HG03442 (cell line): ENCODE measurements around the gene KIF26B.

Source experiments
- ATAC-seq: cut with Tn5 transposase; IDR thresholded peaks from one replicate; pipeline ENCODE4 v1.9.1; 2021; ENCODE audit warnings: mild to moderate bottlenecking, moderate library complexity; ENCODE audit not compliant: unreplicated experiment

KIF26B gene

DNA sequence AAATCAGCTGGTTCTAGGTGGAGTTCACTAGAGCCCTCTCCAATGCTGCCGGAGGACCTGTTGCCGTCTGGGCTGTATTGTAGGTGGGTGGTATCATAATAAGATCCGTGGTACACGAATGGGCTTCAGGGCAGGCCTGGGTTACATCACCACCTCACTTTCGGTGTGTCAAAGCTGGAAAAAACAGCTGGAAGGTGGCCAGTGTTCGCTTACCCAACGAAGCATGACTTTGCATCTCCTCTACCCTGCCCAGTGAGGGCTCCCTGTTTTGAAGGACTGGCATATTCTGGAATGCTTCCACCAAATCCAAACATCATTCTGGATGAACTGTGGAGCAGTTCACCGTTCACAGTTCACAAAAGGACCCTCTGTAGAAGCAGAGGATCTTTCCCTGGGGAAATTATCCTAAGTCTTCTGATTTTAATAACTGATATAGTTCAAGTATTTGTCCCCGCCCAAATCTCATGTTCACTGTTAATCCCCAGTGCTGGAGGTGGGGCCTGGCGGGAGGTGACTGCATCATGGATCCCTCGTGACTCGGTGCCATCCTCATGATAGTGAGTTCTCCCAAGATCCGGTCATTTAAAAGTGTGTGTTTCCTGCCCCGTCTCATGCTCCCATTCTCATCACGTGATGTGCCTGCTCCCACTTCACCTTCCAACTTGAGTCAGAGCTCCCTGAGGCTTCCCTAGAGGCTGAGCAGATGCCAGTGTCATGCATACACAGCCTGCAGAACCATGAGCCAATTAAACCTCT lies 429.0 kb downstream of the KIF26B start:
- no peak for ATAC-seq

GRCh38 chr1:245585252-245585959 lies 430.6 kb downstream of the KIF26B start:
- no peak for ATAC-seq

GRCh38 chr1:245587435-245588115 lies 432.8 kb downstream of the KIF26B start:
- no peak for ATAC-seq

GRCh38 chr1:245588116-245588639 lies 433.4 kb downstream of the KIF26B start:
- no peak for ATAC-seq

- no peak for ATAC-seq
These were observed 434.5 kb downstream of the KIF26B start for GRCh38 chr1:245589316-245589715.

- no peak for ATAC-seq
These were observed 435.1 kb downstream of the KIF26B start for GRCh38 chr1:245589906-245590305.

DNA sequence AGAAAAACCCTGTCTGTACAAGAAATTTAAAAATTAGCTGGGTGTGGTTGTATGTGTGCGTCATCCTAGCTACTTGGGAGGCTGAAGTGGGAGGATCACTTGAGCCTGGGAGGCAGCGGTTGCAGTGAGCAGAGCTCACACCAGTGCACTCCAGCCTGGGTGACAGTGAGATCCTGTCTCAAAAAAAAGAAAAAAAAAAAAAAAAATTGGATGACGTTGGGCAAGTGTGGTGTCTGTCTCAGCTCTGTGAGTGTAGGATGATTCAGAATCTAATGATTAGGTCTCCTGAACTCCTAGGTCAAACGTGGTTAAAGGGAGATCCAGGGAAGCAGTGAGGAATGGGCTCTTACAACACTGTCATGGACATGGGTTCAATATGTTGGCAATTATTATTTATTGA lies 435.9 kb downstream of the KIF26B start:
- ATAC-seq, result no peak

GRCh38 chr1:245591346-245592188 lies 436.8 kb downstream of the KIF26B start:
- no peak for ATAC-seq

- no peak for ATAC-seq
These were observed 437.3 kb downstream of the KIF26B start for GRCh38 chr1:245592189-245592460.

GRCh38 chr1:245598524-245599305 lies 443.9 kb downstream of the KIF26B start:
- no peak for ATAC-seq

DNA sequence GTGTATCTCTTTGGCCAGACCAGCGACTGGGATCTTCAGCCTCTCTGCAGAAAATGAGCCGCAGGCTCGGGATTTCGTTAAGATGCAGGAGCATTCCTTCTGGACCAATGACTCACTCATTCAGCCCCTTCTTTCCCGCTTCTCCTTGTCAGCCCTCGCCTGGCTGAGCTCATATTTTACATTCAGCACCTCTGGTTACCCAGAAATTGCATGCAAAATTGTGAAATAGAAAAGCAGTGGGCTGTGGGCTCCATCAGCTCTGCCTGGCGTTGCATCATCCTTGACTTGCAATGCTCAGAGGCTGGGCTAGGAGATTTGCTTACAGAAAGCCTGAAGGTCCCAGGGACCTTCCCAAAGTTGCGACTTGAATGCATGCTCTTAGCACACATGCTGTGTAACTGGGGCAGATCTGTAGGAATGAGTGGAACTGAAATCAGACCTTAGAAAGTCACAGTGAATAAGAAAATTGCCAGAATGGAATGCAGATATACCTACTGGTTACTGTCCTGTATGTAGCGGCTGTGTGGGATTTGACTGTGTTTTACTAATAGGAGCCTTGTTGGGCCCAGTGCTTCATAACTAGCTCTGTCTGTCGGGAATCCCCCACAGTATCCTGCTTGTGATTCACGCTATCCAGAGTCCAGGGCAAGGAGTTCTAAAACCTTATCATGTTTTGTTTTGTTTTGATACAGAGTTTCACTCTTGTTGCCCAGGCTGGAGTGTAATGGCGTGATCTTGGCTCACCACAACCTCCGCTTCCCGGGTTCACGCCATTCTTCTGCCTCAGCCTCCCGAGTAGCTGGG lies 444.8 kb downstream of the KIF26B start:
- no peak for ATAC-seq

GRCh38 chr1:245600658-245601057 lies 445.9 kb downstream of the KIF26B start:
- no peak for ATAC-seq

DNA sequence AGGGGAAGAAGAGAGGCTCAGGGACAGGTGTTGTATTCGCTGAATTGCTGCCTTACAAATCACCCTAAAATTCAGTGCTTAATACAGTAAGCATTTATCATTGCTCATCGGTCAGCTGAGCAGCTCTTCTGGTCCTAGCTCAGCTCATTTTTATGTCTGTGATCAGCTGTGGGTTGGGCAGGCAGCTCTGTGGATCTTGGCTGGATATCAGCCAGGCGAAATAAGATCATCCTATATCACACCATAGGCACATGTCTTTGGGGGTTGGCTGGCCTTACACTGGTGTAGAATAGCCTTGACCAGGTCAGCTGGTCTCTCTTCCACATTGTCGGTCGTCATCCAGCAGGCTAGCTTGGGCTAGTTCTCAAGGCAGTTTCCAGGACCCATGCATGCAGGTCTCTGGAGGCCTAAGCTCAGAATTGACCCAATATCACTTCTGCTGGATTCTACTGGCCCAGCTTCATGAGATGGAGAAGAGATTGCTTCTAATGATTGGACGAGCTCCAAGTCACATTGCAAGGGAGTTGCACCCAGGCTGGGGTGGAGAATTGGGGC lies 448.6 kb downstream of the KIF26B start:
- ATAC-seq, result no peak

- no peak for ATAC-seq
These were observed 450.2 kb downstream of the KIF26B start for GRCh38 chr1:245604979-245605378.

DNA sequence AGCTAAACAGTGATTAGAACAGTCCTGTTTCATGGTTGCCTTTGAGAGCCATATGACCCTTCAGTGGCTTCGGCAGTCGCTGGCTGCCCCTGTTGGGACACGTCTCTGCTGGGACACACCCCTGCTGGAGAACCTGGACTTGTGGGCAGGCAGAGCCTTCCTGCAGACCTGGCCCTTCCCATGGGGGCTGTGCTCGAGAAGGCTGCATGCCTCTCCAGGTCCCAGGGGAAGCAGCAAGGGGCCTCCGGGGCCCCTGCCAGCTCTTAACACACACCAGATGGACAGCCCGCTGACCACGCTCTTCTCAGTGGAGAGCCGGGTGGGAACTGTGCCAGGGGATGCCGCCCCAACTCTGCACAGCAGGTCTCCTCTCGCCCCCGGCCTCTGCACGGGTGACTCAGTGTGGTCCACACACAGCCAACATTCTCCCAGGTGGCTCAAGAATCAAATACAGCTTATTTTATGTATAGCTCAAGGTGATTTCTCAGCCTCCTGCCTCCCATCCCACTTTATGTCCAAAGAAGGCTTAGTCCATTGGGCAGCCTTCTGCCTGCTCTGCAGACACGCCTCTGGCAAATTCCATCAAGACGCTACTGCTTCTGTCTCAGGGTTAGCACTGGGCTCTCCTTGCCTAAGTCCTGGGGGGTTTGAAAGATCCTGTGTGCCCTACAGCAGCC lies 450.8 kb downstream of the KIF26B start:
- no peak for ATAC-seq

DNA sequence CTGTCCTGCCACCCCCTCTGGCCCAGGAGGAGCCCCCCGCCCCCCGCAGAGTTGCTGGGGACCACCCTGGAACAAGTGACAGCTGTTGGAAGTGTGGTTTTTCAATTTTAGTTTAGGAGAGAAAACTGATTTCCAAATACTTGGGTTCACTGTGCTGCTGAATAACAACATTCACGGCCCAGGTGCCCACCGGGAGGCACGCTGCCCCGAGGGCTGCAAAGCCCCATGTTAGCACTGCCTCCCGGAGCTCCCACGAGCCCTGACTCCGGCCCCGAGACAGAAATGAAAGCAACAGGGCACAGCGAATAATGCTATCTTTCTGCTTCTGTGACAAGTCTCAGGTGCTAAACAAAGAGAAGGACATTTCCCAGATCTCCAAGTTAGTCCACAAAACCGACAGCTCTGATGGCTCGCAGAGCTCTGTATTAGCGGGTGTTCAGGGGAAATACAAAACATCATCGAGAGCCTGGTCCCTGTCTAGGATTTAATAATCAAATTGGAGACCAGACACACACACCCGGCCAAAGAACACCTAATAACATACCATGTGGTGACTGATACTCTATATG lies 451.5 kb downstream of the KIF26B start:
- ATAC-seq, result no peak

GRCh38 chr1:245608271-245608670 lies 453.5 kb downstream of the KIF26B start:
- no peak for ATAC-seq
